ENCODE results near the gene CXCR2.

The CXCR2 gene

GRCh38 chr2:218127929-218128455 lies 2.2 kb downstream of the CXCR2 start (continued):
- TF ChIP-seq ZSCAN18 (tag by site-specific recombination; IDR thresholded peaks at IDR 0.05) = no peak

GRCh38 chr2:218128781-218129457 lies 3.1 kb downstream of the CXCR2 start:
- H3K4me1 ChIP-seq (ENCODE audit: control insufficient read depth, insufficient read depth, low read length) = no peaks in the 10 kb centered on the region
- no peak overlapping the region for H3K27ac ChIP-seq (ENCODE audit: extremely low read depth, low read depth, low read length)
- CTCF ChIA-PET = no interaction called here
- POLR2A ChIA-PET = no interaction called here
- no peak overlapping the region for H3K4me3 ChIP-seq (ENCODE audit: low read depth, low read length)
- H3K36me3 ChIP-seq (ENCODE audit: control insufficient read depth in 2 of 2, insufficient read depth in 1 of 2, low read length in 2 of 2) = no peaks in the 10 kb centered on the region
- no peak for TF ChIP-seq ZNF292 (tag by site-specific recombination; IDR thresholded peaks at IDR 0.05; ENCODE audit: borderline replicate concordance, low read depth)
- no peak for TF ChIP-seq ZSCAN5A (tag by site-specific recombination; IDR thresholded peaks at IDR 0.05)
- TF ChIP-seq ZNF621 (tag by site-specific recombination; IDR thresholded peaks at IDR 0.05) = no peak
- H3K9me3 ChIP-seq (ENCODE audit: control insufficient read depth, insufficient read depth, low read depth, low read length) = no peaks in the 10 kb centered on the region

- Histone ChIP-seq H3K27ac (ENCODE audit: extremely low read depth, low read depth, low read length) (no peak overlapping the region), H3K4me3 (ENCODE audit: low read depth, low read length) (no peak overlapping the region), H3K4me1 (ENCODE audit: control insufficient read depth, insufficient read depth, low read length) (no peaks in the 10 kb centered on the region), H3K36me3 (ENCODE audit: control insufficient read depth in 2 of 2, insufficient read depth in 1 of 2, low read length in 2 of 2) (no peaks in the 10 kb centered on the region), H3K9me3 (ENCODE audit: control insufficient read depth, insufficient read depth, low read depth, low read length) (no peaks in the 10 kb centered on the region)
- TF ChIP-seq ZNF692 (tag by site-specific recombination; IDR thresholded peaks at IDR 0.05) (no peak), HIC1 (tag by site-specific recombination; IDR thresholded peaks at IDR 0.05) (no peak), PRDM6 (tag by site-specific recombination; IDR thresholded peaks at IDR 0.05) (no peak), SP2 (tag by site-specific recombination; IDR thresholded peaks at IDR 0.05) (no peak), ZNF280D (tag by site-specific recombination; IDR thresholded peaks at IDR 0.05) (no peak), ZNF544 (tag by site-specific recombination; IDR thresholded peaks at IDR 0.05) (no peak)
- CTCF ChIA-PET = no interaction called here
- POLR2A ChIA-PET = no interaction called here
Measured at GRCh38 chr2:218129458-218130135, 3.8 kb downstream of the CXCR2 start.

Data from HEK293 (cell line).